Mesothelial cell of epicardium (in vitro differentiated cells): Measurements from ENCODE around the gene ARL15. TPM values are rescaled to one million over a fixed set of nuclear protein-coding genes. Genes with fewer than 3 reads are reported as not detected.
A peak's percentile ranks its signal among the peaks of the same experiment; 100 is the strongest.

ENCODE experiments used
- DNase-seq, 2 experiments: peaks; one replicate each; pipeline ENCODE4 v3.0.0; 2021; ENCODE audit warnings: low spot score in 2 of 2; ENCODE audit not compliant: unreplicated experiment in 2 of 2
- H3K27ac Mint-ChIP-seq: 2 replicates; pipeline ENCODE4 v1.8.0; 2021; ENCODE audit warnings: mixed read lengths
- H3K27me3 Mint-ChIP-seq: 2 replicates; pipeline ENCODE4 v1.8.0; 2021; ENCODE audit warnings: low read depth, mixed read lengths
- H3K36me3 Mint-ChIP-seq: 2 replicates; pipeline ENCODE4 v1.8.0; 2021; ENCODE audit warnings: mixed read lengths
- H3K4me1 Mint-ChIP-seq: 2 replicates; pipeline ENCODE4 v1.8.0; 2021; ENCODE audit warnings: mixed read lengths
- H3K4me3 Mint-ChIP-seq: 2 replicates; pipeline ENCODE4 v1.8.0; 2021; ENCODE audit warnings: mild to moderate bottlenecking, moderate library complexity, mixed read lengths
- H3K9me3 Mint-ChIP-seq: 2 replicates; pipeline ENCODE4 v1.8.0; 2021; ENCODE audit warnings: mixed read lengths
- total RNA-seq: library from RNA; stranded (reverse); gene quantifications from 3 replicates; pipeline ENCODE4 v1.2.1, GENCODE V29; 2021
- TF ChIP-seq, protein P1 (sequence below): fragments of 200-600 bp; sonication (generic); IDR thresholded peaks from one replicate; pipeline ENCODE4 v1.5.0; 2021; ENCODE audit warnings: antibody characterized with exemption; ENCODE audit not compliant: unreplicated experiment

The ARL15 gene
- total RNA-seq, 1 donor from 2014 or later: 24.8 TPM

DNA sequence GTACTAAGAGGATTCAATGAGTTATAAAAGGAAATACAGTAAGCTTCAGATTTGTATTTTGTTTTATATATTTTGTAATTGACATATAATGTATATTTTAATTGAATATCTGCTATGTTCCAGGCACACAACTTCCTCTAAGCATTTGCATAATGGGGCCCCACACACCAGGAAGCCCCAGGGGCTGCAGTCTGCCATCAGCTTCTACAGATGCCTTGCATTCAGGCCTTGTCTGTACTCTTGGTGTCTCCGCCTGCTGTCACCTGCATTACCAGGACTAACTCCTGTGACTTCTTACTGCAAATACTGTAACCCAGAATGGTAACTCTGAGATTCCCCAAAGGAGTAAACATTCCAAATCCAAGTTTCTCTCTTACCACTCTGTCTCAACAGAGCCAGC is 20.6 kb downstream of the ARL15 start:
- H3K36me3 Mint-ChIP-seq: no peaks in the 10 kb centered on the region
- no peak overlapping the region for H3K4me3 Mint-ChIP-seq
- no peak overlapping the region for H3K27ac Mint-ChIP-seq
- DNase-seq: no peak
- TF ChIP-seq, protein P1, sequence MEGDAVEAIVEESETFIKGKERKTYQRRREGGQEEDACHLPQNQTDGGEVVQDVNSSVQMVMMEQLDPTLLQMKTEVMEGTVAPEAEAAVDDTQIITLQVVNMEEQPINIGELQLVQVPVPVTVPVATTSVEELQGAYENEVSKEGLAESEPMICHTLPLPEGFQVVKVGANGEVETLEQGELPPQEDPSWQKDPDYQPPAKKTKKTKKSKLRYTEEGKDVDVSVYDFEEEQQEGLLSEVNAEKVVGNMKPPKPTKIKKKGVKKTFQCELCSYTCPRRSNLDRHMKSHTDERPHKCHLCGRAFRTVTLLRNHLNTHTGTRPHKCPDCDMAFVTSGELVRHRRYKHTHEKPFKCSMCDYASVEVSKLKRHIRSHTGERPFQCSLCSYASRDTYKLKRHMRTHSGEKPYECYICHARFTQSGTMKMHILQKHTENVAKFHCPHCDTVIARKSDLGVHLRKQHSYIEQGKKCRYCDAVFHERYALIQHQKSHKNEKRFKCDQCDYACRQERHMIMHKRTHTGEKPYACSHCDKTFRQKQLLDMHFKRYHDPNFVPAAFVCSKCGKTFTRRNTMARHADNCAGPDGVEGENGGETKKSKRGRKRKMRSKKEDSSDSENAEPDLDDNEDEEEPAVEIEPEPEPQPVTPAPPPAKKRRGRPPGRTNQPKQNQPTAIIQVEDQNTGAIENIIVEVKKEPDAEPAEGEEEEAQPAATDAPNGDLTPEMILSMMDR: no peak
- H3K4me1 Mint-ChIP-seq: peaks cover 27% of the 10 kb centered on the region
- H3K9me3 Mint-ChIP-seq: peaks cover 5% of the 10 kb centered on the region
- no peaks in the 10 kb centered on the region for H3K27me3 Mint-ChIP-seq

DNA sequence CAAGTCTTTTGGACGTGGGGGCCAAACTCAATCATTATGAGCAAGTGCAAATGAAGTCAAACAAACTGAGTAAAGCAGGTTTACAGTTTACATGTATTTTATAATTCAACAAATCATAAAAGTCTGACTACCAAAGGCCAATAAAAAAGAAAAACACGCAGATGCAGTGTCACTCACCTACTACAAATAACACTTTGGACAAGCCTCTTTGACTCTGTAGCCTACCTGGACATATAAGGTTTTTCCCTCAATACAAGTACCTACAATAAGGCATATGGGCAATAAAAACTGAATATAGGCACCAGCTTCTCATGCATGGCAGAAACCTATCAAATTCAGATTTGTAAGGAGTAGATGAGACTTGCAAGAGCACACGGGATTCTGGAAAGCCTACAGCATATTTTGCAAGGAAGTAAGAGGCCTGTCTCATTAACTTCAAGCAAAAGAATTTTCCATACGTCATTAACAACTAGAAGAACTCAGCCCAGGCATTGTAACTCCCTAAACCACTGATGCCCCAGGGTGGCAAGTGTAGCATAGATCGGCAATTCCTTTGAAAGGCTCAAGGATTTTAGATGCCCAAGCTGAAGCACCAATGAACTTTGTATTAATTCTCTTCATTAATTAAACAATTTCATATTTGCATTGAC is 21.7 kb downstream of the ARL15 start:
- Mint-ChIP-seq H3K4me3 (no peak overlapping the region), H3K27ac (no peak overlapping the region), H3K9me3 (peaks cover 5% of the 10 kb centered on the region), H3K4me1 (peaks cover 25% of the 10 kb centered on the region), H3K36me3 (no peaks in the 10 kb centered on the region), H3K27me3 (no peaks in the 10 kb centered on the region)
- TF ChIP-seq, protein P1: no peak
- DNase-seq: no peak

DNA sequence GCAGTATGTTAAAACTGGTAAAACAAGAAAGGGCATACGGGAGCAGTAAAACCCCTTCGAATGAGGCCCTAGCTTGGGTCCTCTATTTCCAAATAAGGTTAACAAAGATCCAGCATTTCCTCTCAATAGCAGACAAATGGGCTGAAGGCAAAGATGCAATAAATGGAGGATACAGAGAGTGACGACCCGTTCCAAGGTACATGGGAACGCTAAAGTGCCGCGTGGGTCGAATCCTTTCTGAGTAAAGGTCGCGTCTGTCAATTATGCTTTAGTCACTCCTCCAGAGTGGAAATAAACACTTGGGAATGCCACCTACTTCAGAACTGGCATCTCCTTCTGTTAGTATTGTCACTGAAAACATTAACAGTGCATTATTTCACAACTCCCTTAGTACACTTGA is 24.7 kb downstream of the ARL15 start:
- Mint-ChIP-seq H3K9me3 (peaks cover 8% of the 10 kb centered on the region), H3K4me1 (peaks cover 20% of the 10 kb centered on the region), H3K27ac (peak overlapping the region; percentile 7), H3K36me3 (peaks cover 1% of the 10 kb centered on the region), H3K4me3 (no peak overlapping the region), H3K27me3 (no peaks in the 10 kb centered on the region)
- DNase-seq: no peak
- TF ChIP-seq, protein P1: no peak

DNA sequence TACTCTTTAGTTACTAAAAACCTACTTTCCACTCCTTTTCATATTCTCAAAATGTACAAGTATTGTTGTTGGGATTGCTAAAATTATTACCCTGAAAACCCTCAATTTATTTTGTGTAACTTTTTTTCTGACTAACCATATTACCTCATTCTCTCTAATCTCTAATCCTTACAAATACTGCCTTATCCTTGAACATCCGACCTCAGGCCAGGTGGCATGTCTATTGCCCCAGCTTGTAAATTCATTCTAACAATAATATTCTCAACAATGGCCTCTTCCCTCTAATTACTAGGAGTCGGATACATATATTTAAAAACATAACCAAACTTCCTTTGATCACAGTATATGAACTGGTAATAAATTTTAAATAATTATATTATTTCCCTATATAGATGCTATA is 25.8 kb downstream of the ARL15 start:
- Mint-ChIP-seq H3K36me3 (peaks cover 5% of the 10 kb centered on the region), H3K4me3 (no peak overlapping the region), H3K27me3 (no peaks in the 10 kb centered on the region), H3K4me1 (peaks cover 20% of the 10 kb centered on the region), H3K27ac (no peak overlapping the region), H3K9me3 (peaks cover 16% of the 10 kb centered on the region)
- no peak for DNase-seq
- TF ChIP-seq, protein P1: no peak

DNA sequence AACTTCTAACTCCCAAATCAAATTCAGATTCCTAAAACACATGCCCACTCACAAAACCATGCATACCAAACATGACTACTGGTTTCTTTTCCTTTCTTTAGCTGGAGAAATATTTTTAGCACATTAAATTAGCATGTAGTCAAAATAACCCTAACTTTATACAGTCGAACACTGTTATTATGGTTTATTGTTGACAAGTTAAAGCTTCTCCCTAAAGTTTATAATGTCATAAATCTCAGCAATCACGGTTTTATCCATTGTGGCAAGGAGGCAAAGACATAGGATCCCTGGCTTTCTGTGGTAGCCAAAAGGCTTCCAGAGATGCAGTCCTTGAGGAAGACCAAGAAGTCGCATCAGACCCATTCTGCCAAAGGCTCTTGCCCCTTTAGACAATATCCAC is 27.5 kb downstream of the ARL15 start:
- no peak for DNase-seq
- no peaks in the 10 kb centered on the region for H3K27me3 Mint-ChIP-seq
- H3K27ac Mint-ChIP-seq: no peak overlapping the region
- TF ChIP-seq, protein P1: no peak
- peaks cover 20% of the 10 kb centered on the region for H3K4me1 Mint-ChIP-seq
- peaks cover 15% of the 10 kb centered on the region for H3K9me3 Mint-ChIP-seq
- H3K4me3 Mint-ChIP-seq: no peak overlapping the region
- H3K36me3 Mint-ChIP-seq: peaks cover 5% of the 10 kb centered on the region
